Fibroblast of lung (primary cell): Measurements from ENCODE around the gene SLAMF8.

ENCODE experiments used
- EZH2 ChIP-seq: IDR thresholded peaks from 2 replicates; pipeline ENCODE4 v1.5.1; 2012; ENCODE audit warnings: low read length, control low read depth, mild to moderate bottlenecking; ENCODE audit errors: missing control alignments
- TF ChIP-seq, protein P1 (sequence below), 2 donors: IDR thresholded peaks in 1 of 2; conservative IDR thresholded peaks in 1 of 2; 1 replicate in 1 of 2; 2 replicates in 1 of 2; pipeline ENCODE4 v1.5.1; 2011 to 2012; ENCODE audit warnings: low read length in 2 of 2, control low read depth in 1 of 2, inconsistent platforms in 1 of 2, low read depth in 1 of 2, mild to moderate bottlenecking in 1 of 2

DNA sequence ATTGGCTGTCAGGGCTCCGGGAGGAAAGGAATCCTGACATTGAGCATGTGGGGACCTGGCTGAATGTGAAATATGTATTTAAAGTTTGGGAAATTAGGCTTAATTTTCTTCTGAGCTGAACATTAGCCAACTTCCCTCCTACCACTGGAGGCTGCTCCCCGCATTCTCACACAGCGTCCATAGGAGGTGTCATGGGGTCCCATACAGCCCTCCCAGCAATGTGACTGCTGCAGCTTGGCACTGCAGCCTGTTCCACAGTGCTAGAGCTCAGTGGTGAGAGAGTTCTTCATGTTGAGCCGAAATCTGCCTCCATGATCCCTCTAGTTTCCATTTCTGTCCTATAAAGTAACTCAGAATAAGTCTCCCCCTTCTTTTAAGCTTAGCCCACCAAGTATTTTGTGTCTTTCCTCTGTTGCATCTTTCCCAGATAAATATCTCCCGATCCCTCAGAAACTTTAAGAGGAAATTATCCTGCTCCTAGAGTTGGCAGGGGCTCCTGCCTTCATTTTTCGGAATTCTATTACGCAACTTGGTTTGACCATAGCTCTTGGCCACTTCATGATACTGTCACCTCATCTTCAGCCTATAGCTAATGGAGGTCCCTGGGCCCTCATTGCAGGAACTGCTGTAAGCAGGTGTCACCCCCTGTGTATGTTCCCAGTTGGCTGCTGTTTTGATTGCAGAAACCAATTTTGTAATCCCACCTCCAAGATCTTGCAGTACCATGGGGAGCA is 22.6 kb upstream of the SLAMF8 start:
- no peak for TF ChIP-seq EZH2
- TF ChIP-seq, protein P1, sequence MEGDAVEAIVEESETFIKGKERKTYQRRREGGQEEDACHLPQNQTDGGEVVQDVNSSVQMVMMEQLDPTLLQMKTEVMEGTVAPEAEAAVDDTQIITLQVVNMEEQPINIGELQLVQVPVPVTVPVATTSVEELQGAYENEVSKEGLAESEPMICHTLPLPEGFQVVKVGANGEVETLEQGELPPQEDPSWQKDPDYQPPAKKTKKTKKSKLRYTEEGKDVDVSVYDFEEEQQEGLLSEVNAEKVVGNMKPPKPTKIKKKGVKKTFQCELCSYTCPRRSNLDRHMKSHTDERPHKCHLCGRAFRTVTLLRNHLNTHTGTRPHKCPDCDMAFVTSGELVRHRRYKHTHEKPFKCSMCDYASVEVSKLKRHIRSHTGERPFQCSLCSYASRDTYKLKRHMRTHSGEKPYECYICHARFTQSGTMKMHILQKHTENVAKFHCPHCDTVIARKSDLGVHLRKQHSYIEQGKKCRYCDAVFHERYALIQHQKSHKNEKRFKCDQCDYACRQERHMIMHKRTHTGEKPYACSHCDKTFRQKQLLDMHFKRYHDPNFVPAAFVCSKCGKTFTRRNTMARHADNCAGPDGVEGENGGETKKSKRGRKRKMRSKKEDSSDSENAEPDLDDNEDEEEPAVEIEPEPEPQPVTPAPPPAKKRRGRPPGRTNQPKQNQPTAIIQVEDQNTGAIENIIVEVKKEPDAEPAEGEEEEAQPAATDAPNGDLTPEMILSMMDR (conservative IDR thresholded peaks at IDR 0.05 in 1 of 2, IDR thresholded peaks at IDR 0.05 in 1 of 2; ENCODE audit: low read depth in 1 of 2, low read length in 2 of 2), result no peak
